Sigmoid colon (tissue), 4 donors: ENCODE measurements around the gene SLC35A2.

Source experiments
- EP300 ChIP-seq, 4 donors: sonication (generic); formaldehyde crosslinking; IDR thresholded peaks; one replicate each; pipeline ENCODE4 v1.6.1; 2017; ENCODE audit warnings: antibody characterized with exemption in 4 of 4
- TF ChIP-seq, protein P1 (sequence below), 4 experiments: fragments of 450-650 bp in 3 of 4; fragments of 200-600 bp in 1 of 4; IDR thresholded peaks; one replicate each; pipeline ENCODE4 v1.5.1; 2016 to 2019; ENCODE audit warnings: antibody characterized with exemption in 4 of 4, mild to moderate bottlenecking in 3 of 4, moderate library complexity in 2 of 4

DNA sequence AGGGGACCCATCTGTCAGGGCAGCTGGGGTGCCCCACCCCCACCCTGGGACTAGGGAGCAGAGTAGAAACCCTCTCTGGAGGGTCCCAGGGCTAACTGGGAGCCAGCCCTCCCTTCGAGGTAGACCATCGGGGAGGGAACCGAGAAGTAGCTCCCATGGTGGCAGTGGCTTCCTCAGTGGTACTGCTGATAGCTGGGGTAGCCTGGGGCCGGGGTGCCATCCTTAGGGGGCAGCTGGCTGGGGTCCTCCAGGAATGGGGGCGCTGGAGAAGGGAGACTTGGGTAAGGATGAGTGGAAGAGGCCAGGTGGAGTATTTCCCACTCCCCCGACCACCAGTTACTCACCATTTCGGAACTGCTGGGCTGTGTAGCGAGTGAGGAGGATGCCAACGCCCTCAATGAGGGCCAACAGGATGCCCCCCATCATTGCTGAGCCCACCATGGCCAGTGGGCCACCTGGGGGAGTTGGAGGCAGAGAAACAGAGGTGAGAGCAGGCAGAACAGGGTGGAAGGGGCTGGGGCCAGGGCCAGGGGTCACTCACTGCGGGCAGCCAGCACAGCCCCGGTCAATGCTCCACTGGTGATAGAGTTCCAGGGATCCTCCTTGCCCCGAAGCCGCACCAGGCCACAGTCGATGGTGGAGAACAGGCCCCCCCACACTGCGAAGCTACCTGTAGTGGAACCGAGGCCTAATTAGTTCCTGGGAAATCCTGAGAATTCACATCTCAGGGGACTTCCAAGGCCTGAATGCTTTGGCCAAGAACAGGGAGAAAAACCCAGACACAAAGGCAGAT, 17.7 kb downstream of the SLC35A2 start:
- TF ChIP-seq, protein P1, sequence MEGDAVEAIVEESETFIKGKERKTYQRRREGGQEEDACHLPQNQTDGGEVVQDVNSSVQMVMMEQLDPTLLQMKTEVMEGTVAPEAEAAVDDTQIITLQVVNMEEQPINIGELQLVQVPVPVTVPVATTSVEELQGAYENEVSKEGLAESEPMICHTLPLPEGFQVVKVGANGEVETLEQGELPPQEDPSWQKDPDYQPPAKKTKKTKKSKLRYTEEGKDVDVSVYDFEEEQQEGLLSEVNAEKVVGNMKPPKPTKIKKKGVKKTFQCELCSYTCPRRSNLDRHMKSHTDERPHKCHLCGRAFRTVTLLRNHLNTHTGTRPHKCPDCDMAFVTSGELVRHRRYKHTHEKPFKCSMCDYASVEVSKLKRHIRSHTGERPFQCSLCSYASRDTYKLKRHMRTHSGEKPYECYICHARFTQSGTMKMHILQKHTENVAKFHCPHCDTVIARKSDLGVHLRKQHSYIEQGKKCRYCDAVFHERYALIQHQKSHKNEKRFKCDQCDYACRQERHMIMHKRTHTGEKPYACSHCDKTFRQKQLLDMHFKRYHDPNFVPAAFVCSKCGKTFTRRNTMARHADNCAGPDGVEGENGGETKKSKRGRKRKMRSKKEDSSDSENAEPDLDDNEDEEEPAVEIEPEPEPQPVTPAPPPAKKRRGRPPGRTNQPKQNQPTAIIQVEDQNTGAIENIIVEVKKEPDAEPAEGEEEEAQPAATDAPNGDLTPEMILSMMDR (IDR thresholded peaks at IDR 0.05), result no peak
- no peak for TF ChIP-seq EP300 (IDR thresholded peaks at IDR 0.05)
